ENCODE data around the gene TMX1.

TMX1 gene

GRCh38 chr14:51210594-51210993 is 29.5 kb upstream of the TMX1 start:
- Histone ChIP-seq H3K36me3 (ENCODE audit: control insufficient read depth in 2 of 2, insufficient read depth in 1 of 2, low read length in 2 of 2) (no peaks in the 10 kb centered on the region), H3K4me3 (ENCODE audit: low read depth, low read length) (no peak overlapping the region), H3K4me1 (ENCODE audit: control insufficient read depth, insufficient read depth, low read length) (0 out of 2 replicates have a peak, but pooled peaks cover 2% of the 10 kb centered on the region), H3K27ac (ENCODE audit: extremely low read depth, low read depth, low read length) (no peak overlapping the region), H3K9me3 (ENCODE audit: control insufficient read depth, insufficient read depth, low read depth, low read length) (no peaks in the 10 kb centered on the region)
- POLR2A ChIA-PET = no interaction called here
- CTCF ChIA-PET = no interaction called here
- TF ChIP-seq ZBTB17 (tag by site-specific recombination; IDR thresholded peaks at IDR 0.05) (0 out of 2 replicates have a peak, but pooled peaks have one; percentile 20), ZNF18 (tag by site-specific recombination; IDR thresholded peaks at IDR 0.05) (no peak)

- Histone ChIP-seq H3K9me3 (ENCODE audit: control insufficient read depth, insufficient read depth, low read depth, low read length) (no peaks in the 10 kb centered on the region), H3K36me3 (ENCODE audit: control insufficient read depth in 2 of 2, insufficient read depth in 1 of 2, low read length in 2 of 2) (no peaks in the 10 kb centered on the region), H3K4me1 (ENCODE audit: control insufficient read depth, insufficient read depth, low read length) (0 out of 2 replicates have a peak, but pooled peaks cover 2% of the 10 kb centered on the region), H3K4me3 (ENCODE audit: low read depth, low read length) (no peak overlapping the region), H3K27ac (ENCODE audit: extremely low read depth, low read depth, low read length) (no peak overlapping the region)
- CTCF ChIA-PET = interaction anchor here (0.7 kb wide), 1 partner anchor 81 kb away, joined by 3 read pairs; no protein-coding TSS in a partner anchor
- no peak for TF ChIP-seq ZNF211 (tag by site-specific recombination; IDR thresholded peaks at IDR 0.05; ENCODE audit: low read depth)
- no peak for TF ChIP-seq HOXD13 (CRISPR knock-in tag; IDR thresholded peaks at IDR 0.05; ENCODE audit: borderline replicate concordance)
- TF ChIP-seq PRDM1 (tag by site-specific recombination; IDR thresholded peaks at IDR 0.05) = no peak
- 0 out of 2 replicates have a peak, but pooled peaks have one; percentile 33 for TF ChIP-seq PRDM4 (tag by site-specific recombination; IDR thresholded peaks at IDR 0.05)
- TF ChIP-seq PATZ1 (tag by site-specific recombination; IDR thresholded peaks at IDR 0.05) = no peak
- 0 out of 2 replicates have a peak, but pooled peaks have one; percentile 14 for TF ChIP-seq ZNF335 (tag by site-specific recombination; conservative IDR thresholded peaks at IDR 0.05)
- TF ChIP-seq ZNF530 (tag by site-specific recombination; IDR thresholded peaks at IDR 0.05; ENCODE audit: low read depth) = no peak
- TF ChIP-seq ZFP37 (tag by site-specific recombination; IDR thresholded peaks at IDR 0.05) = no peak
- TF ChIP-seq ZNF629 (tag by site-specific recombination; IDR thresholded peaks at IDR 0.05) = peak; percentile 52
- TF ChIP-seq KLF7 (tag by site-specific recombination; IDR thresholded peaks at IDR 0.05; ENCODE audit: borderline replicate concordance) = no peak
- TF ChIP-seq ZNF510 (tag by site-specific recombination; IDR thresholded peaks at IDR 0.05; ENCODE audit: insufficient replicate concordance) = no peak
- no peak for TF ChIP-seq REST (tag by site-specific recombination; IDR thresholded peaks at IDR 0.05)
- 0 out of 2 replicates have a peak, but pooled peaks have one; percentile 16 for TF ChIP-seq ZBTB21 (tag by site-specific recombination; IDR thresholded peaks at IDR 0.05)
- no peak for TF ChIP-seq ZNF416 (tag by site-specific recombination; IDR thresholded peaks at IDR 0.05)
- no peak for TF ChIP-seq ZNF704 (tag by site-specific recombination; IDR thresholded peaks at IDR 0.05)
- no peak for TF ChIP-seq ZNF146 (tag by site-specific recombination; IDR thresholded peaks at IDR 0.05)
- no peak for TF ChIP-seq ZNF664 (tag by site-specific recombination; IDR thresholded peaks at IDR 0.05)
- no peak for TF ChIP-seq SCRT1 (tag by site-specific recombination; IDR thresholded peaks at IDR 0.05; ENCODE audit: borderline replicate concordance)
- POLR2A ChIA-PET = no interaction called here
Measured at GRCh38 chr14:51211149-51211548, 28.9 kb upstream of the TMX1 start.

Data from HEK293 (cell line).